GM18870 (cell line): ENCODE measurements around the gene PPP2R3A.

Source experiments
- ATAC-seq: cut with Tn5 transposase; IDR thresholded peaks from one replicate; pipeline ENCODE4 v1.9.1; 2021; ENCODE audit warnings: moderate library complexity; ENCODE audit not compliant: unreplicated experiment

Gene PPP2R3A

DNA sequence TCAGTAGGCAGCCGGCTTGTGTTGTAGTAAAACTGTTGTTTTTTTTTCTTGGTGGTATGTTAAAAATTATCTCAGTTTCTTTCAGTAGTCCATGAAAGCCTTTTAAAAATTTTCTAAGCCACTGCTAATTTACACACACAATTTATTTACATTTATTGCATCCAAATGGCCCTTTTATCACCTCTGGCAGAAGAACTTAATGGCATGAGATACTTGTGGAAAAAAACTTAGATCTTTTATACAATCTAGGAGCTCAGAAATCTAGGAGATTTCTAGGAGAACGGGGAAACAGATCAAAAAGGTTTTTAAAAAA, 1.4 kb downstream of the PPP2R3A start:
- ATAC-seq = no peak

DNA sequence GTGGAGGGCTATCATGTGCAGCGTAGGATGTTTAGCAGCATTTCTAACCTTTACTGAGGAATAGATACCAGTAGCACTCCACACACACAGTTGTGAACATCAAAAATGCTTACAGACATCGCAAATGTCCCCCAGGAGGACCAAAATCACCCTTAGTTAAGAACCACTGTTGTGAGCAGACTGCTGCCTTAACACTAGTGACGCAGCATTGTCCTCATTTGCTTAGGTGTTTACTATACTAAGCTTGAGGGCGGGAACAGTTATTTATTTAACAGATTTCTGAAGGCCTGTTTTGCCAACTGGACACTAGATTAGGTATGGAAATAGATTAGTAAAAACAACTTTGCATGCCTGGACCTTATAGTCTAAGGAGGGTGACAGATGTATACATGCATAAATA, 2.3 kb downstream of the PPP2R3A start:
- no peak for ATAC-seq

DNA sequence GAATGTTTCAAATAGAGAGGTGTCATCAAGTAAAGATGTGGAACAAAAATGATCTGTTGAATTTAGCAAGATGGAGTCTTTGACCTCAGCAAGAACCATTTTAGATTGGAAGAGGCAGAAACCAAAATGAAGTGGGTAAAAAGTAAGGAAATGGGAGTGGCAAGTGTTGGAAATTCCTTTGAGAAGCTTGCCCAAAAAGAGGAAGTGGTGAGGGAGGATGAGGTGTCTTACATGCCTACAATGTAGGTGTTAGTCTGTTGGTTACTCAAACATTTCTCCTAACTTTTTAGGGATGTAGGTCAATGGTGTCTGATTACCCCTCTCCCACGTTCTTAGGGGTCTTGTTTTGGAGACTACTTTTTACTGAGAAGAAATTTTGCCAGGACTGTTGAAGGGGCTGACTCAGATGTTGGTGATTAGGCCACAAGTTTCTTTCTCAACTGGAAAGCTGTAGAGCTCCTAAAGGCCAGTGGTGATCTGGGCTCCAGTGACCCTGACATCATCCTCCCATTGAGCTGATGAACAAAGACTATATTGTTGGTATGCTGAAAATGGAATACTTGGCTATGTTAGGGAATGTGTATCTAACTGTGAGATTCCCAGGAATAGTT, 5.1 kb downstream of the PPP2R3A start:
- ATAC-seq = no peak

DNA sequence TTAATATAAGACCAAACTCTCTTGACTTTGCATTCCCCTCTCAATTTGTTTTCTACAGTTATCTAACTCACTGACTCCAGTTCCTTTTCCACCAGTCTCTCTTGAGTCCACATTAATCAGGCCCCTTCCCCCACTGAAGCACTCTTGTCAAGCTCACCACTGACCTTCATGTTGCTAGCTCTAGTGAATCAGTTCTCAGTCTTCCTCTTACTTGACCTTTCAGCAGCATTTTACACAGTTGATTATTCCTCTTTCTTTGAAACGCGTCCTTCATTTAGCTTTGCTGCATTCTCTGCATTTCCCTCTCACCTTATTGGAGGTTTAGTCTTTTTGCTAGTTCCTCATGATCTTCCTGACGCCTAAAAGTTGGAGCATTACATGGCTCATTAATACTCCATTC, 8.3 kb downstream of the PPP2R3A start:
- no peak for ATAC-seq

DNA sequence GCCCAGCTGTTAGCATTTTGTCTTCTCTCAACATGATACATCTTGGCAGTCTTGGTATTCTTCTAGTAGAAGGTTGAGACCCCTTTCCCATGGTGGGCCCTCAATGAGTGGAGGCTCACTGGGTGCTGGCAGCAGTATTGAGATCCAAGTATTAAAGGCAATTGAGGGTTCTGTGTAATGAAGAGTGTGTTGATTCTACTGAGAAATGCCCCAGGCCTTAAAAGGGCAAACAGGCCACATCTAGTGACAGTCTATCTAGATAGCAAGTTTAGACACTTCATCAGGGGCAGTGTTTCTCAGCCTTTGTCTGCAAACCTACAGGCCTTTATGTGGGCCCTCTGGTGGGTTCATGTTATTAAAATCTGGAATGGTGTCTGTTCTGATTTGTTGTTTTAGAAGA, 9.5 kb downstream of the PPP2R3A start:
- ATAC-seq = no peak

DNA sequence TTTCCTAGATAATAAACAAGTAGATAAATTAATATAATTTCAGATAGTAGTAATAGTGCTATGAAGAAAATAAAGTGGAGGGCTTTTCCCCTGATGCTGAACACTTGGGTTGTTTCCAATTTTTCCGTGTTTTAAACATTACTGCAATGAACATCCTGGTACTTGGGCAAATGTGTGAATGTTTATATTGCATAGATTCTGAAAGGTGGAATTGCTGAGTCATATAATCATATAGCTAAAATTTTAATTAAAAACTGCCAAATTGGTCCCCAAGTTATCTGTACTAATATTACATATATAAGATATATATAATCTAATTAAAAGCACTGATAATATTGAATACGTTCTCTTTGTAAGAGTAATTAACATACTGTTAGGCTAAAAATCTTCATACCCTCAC, 10.0 kb downstream of the PPP2R3A start:
- no peak for ATAC-seq

DNA sequence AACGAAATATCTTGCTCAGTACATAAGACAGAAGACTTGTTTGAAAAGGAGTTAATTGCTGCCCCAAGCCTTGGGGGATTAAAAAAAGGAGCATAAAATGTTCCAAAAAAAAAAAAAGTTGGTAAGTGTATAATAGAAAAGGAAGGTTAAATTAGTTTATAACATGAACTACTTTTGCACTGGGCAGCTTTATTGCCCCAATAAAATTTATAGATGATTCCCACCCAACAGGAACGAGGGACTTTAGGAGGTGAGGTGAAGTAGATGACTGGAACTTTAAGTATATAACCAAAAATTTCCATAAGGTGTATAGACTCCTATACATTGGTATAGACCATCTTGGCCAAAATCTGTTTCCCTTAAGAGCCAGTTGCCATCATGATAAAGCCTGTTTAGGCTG, 14.8 kb downstream of the PPP2R3A start:
- no peak for ATAC-seq

DNA sequence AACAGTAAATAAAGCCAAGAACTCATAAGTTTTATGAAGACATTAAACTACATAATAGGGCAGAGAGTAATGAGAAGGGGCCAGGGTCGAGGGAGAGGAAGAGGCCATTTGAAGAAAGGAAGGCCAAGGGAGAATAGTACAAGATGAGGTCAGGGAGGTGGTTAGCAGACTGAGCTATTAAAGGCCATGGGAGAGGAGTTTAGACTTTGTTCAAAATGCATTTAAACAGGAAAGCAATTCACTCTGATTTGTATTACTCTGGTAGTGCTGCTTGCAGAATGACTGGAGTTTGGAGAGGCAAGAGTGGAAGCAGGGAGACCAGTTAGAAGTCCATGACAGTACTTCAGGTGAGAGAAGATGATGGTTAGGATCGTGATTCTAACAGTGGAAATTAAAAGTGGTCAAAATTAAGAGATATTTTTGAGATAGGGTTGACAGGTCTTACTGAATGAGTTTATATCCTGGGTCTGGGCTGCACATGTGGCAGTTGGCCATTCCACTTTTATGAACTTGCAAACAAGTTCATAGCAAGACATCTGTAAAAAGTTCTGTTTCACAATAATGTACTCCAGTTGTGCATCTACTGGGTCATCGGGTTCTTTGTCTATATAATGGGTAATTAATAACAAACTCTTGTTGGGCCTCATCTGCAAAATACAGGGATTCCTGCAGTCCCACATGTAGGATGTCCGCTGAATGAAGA, 16.3 kb downstream of the PPP2R3A start:
- no peak for ATAC-seq

DNA sequence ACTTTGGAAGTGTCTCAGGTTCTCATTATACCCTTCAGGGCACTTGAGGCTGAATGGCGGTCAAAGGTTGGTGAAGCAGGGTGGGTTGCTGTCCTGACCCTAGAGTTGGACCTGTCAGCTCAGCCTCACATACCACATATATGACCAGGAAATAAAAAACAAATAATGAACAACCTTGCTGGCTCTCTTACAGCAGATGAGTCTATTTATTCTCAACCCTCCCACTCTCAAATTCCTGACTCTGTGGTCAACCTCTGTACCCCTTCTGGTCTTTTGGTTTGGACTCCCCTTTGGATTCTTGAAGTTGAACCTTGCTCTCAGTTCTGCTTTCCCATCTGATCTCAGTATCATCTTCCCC, 16.9 kb downstream of the PPP2R3A start:
- ATAC-seq = no peak

DNA sequence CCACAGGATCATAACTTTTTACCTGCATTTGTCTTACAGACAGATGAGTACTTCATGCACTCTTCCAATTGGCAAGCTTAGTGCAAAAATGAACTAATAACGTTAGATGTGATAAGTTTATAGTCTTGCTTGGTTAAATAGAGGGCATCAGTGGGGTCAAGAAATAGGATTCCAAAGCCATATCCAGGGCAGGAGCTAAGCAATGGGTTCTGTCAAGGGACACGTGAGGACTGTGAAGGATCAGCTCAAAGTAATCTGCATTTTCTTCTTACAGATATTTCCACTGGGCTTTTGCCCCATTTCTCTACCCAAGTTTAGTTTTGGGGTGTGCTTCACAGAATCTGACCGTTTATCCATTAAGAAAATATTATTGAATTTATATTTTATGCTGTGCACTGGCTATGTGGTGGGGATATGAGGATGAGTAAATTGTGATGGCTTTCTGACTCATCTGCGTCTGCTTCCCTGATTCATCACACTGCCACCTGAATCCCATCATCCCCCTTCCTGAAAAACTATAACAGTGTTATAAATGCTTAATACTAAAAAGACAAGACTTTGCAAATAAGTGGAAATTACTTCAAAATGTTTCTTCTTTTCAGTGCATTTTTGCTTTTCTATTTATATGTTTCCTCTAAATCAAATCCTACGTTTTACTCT, 17.5 kb downstream of the PPP2R3A start:
- no peak for ATAC-seq

DNA sequence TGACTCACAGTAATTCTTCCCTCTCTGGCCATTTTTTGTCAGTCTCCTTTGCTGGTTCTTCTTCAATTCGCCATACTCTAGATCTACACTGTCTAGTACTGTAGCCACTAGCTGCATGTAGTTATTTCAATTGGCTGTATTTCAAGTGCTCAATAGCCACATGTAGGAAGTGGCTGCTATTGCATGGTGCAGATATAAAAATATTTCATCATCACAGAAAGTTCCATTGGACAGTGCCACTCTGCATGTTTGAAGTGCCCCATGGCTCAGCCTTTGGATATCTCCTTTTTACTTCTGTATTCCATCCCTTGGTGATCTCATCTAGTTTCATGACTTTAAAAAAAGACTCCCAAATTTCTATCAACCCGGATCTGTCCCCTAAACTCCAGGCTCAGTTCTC, 22.1 kb downstream of the PPP2R3A start:
- ATAC-seq = no peak

DNA sequence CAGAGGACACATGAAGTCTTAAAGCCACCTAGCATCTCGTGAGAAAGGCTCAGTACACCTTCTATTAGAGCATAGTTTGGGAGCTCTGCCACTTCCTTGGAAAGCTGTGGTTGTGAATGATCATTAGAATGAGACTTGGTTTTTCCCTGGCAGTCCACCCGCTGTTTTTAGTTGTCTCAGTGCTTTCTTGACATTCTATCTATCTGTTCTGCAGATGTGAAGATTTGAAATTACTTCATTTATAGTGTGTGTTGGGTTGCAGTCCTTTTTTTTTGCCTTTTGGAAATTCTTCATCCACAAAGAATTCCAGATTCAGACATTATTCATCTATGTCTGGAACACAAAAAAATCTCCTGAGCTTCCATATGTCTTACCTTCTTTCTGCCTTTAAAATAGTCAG, 23.7 kb downstream of the PPP2R3A start:
- ATAC-seq = no peak

DNA sequence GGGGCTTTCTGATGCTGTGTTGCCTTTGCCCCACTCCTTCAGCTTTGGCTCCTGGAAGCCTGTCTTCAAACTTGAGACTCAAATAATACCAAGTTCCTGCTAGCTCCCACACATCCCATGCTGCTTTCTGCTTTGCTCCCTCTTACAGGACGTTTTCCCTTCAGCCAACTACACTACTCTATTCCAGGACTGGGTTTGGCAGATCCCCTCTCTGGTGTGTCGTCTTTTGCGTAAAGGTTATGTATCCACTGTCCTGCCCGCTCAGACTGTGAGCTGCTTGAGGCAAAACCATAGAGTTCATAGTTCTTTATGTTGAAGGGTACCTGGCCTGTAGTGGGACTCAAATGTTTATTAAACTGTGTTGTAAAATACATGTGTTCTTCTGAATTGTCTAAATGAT, 25.4 kb downstream of the PPP2R3A start:
- ATAC-seq = no peak

DNA sequence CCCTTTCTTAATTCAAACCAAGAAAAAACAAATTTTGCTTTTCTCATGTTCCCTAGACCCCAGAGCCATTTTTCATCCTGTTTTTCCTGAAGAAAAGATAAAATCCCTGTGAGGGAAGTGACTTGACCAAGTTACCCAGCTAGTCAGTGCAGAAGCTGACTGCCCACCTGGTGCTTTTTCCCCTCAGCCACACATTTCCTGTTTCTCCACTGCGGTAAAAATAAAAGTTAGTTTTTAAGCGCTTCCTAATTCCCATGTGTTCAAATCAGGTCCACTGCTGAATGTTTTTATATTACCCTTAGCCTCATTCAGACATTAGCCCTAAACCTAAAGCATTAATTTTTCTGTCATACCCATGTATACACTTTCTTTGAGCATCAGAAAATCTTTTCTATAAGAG, 26.1 kb downstream of the PPP2R3A start:
- ATAC-seq = no peak

DNA sequence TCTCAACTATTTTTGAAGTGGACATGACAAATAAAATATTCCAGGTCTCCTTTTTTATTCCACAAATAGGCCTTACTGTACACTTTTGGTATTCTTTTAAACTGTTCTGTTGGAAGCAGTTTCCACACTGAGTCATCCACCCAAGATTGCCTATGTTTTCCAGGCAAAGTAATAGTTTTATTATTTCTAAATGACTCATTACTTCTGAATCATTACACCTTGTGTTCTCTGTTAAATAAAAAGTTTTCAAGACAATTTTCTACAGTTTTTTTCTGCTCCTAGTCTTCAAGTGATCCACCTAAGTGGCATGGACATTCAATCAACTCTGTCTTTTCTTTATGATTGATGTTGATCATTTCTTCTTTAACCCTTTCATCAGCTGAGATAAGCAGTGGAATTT, 26.5 kb downstream of the PPP2R3A start:
- ATAC-seq = no peak

DNA sequence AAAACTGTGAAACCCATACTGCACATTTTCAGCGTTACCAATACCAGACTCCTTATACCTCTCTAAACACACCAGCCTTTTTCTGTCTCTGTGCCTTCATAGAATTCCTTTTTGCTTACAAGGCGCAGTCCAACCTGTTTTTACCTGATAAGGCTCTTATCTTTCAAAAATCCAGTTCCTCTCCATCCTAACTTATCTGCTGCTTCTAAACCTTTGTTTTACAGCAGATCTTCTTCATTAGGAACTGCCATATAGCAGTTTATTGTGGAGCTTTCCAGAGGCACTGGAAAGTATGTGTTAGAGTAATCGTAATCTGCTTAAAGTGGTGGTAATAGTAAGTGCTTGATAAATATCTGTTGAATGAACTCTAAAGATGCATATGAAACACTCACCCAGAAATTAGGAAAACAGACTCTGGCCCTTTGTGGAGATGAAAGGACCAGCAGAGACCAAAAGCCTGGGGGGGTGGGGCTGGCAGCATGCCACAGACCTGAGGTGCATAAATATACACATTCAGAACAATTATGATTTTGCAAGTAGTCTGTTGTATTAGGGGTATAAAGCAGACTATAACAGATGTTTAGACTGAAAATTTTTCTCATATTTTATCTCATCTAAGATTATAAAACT, 29.3 kb downstream of the PPP2R3A start:
- ATAC-seq = no peak

DNA sequence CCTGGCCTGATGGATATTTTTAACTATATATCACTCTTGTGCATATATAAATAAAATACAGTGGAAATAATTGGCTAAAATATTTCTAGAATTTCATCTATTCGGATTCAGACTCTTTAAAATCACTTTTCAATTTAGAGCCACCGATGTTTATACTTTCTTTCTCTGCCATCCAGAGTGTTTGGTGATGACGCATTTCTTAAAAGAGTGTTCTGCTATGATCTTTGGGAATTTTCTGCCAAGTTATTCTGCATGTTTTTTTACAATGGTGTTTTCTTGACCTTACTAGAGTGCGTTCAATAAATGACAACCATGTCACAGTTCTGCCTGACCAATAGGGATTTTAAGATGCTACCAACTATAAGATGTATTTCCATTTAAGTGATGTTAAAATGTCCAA, 30.2 kb downstream of the PPP2R3A start:
- ATAC-seq = no peak

DNA sequence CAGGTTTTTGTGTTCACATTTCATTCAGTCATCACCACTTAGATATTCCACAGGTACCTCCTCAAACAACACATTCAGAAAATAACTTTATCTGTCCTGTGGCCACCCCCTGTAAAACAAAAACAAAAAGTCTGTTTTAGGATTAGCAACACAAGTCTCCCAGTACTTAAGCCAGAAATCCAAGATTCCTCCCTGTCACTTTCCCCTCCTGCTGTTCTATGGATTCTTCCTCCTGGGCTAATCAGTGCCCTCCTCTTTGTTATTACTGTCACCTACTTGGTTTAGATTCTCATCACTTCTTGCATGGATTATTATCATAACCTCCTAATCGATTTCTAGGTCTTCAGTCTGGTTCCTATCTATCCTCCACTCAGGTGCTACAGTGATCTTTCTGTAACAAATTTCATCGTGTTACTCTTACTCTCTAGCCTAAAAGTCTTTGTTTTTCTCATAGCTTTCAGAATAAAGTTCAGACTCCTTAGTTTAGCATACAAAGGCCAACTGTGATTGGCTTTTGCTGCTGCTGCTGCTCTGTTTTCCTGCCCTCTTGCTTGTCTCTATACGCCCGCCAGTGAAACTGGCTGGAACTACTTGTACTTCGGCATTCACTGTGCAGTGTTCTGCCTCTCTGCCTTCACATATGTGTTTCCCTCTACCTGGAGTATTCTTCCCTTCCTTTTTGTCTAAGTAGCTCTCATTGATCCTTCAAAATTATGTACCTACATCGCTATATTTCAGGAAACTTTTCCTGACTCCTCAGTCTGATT, 32.2 kb downstream of the PPP2R3A start:
- no peak for ATAC-seq

DNA sequence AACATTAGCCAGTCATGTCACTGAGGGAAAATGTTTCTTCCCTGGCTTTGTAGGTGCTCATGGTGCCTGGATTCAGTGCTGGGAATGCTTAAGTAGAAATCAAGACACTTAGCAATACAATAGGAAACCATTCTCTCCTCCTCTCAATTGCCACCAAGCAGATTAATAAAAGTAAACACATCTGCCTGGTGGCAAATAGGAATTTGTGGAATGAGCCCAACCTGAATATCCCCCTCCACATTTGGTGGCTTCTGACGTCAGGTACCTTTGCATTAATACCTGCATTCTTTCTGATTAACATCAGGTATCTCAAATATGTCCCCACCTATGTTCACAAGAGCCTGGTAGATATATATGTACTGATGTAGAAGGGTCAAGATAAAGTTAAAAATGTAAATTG, 42.7 kb downstream of the PPP2R3A start:
- ATAC-seq = no peak

DNA sequence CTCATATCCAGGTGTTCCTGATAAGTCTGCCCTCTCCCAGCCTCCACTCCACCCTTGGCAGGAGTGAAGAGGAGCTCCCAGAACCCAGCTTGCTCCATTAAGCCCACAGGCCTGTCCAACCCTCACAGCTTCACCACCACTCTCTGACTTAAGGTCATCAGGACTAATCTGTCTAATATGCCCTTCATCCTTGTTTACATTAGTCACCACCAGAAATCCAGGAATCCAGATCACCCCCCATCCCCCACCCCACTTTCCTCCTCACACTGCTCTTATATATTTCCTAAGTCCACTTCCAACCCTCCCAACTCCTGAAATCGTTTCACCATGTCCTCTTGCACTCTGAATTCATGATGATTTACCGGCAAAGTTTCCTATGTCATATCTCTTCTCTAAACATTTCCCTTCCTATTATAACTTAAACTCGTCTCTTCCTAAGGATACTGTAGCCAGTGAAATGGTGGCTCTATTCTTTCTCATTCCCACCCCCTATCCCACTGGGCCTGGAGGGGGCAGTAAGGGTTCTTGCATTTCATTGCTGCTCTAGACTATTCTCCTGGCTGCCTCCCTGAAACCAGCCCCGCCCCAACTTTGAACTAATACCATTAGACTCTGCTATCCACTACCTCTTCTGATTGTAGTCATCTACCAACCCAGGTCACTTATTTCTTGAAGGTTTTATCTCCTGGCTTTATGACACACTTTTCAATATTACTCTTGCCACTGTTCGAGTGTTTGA, 43.4 kb downstream of the PPP2R3A start:
- ATAC-seq = no peak

DNA sequence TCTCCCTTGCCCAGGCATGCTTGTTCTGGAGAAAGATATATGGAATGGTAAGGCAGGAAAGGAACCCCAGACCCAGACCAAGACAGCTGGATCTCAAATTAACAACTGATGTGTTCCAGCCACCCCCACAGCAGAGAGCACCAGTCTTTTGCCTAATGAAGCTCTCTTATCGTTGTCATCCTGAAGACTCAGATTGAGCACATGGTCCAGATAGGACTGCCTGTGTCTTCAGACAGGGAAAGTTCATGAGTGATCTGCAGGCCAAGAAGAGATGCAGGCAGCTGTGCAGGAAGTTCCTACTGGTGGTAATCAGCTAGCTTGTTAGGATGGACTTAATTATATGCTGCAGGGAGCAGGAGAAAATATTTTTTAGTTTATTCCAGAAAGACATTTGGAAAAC, 53.3 kb downstream of the PPP2R3A start:
- no peak for ATAC-seq
